Smooth muscle cell (in vitro differentiated cells): ENCODE measurements around the gene SEPTIN10. TPM values are rescaled to one million over a fixed set of nuclear protein-coding genes. Genes with fewer than 3 reads are reported as not detected.

Source experiments
- DNase-seq: peaks from one replicate; lab custom pipeline; 2025; ENCODE audit not compliant: unreplicated experiment; lab: John Stamatoyannopoulos, UW
- H2AFZ ChIP-seq: fragments of 200-600 bp; sonication (generic); 2 replicates; pipeline ENCODE4 v1.6.0; 2016; ENCODE audit warnings: antibody characterized with exemption, low read depth, mild to moderate bottlenecking
- H3F3A ChIP-seq: fragments of 200-600 bp; sonication (generic); 2 replicates; pipeline ENCODE4 v1.6.0; 2017; ENCODE audit warnings: antibody characterized with exemption, low read depth
- H3K27ac ChIP-seq: fragments of 200-600 bp; sonication (generic); 2 replicates; pipeline ENCODE4 v1.5.1; 2016; ENCODE audit warnings: low read depth, mild to moderate bottlenecking
- H3K27me3 ChIP-seq: fragments of 200-600 bp; sonication (generic); 2 replicates; pipeline ENCODE4 v1.6.1; 2016; ENCODE audit warnings: low read depth, mild to moderate bottlenecking
- H3K36me3 ChIP-seq: fragments of 200-600 bp; sonication (generic); 2 replicates; pipeline ENCODE4 v1.5.1; 2016; ENCODE audit warnings: low read depth
- H3K4me1 ChIP-seq: fragments of 200-600 bp; sonication (generic); 2 replicates; pipeline ENCODE4 v1.5.1; 2016; ENCODE audit warnings: low read depth
- H3K4me2 ChIP-seq: fragments of 200-600 bp; sonication (generic); 2 replicates; pipeline ENCODE4 v1.6.0; 2016; ENCODE audit warnings: mild to moderate bottlenecking
- H3K4me3 ChIP-seq: fragments of 200-600 bp; sonication (generic); 2 replicates; pipeline ENCODE4 v1.5.1; 2016; ENCODE audit warnings: mild to moderate bottlenecking
- H3K79me2 ChIP-seq: fragments of 200-600 bp; sonication (generic); 2 replicates; pipeline ENCODE4 v1.6.0; 2016; ENCODE audit warnings: low read depth, mild to moderate bottlenecking
- H3K9ac ChIP-seq: fragments of 200-600 bp; sonication (generic); 2 replicates; pipeline ENCODE4 v1.6.0; 2016; ENCODE audit warnings: low read depth
- H3K9me3 ChIP-seq: fragments of 200-600 bp; sonication (generic); replicated peaks from 2 replicates; pipeline ENCODE4 v1.5.1; 2016; ENCODE audit warnings: low read depth
- H4K20me1 ChIP-seq: fragments of 200-600 bp; sonication (generic); 2 replicates; pipeline ENCODE4 v1.6.0; 2016; ENCODE audit warnings: low read depth
- WGBS: methylation state at CpG from one replicate; pipeline ENCODE4 v1.1.7; 2016; ENCODE audit warnings: low lambda C conversion rate; 5-methylcytosine and 5-hydroxymethylcytosine counted together
- polyA plus RNA-seq: library from polyadenylated mRNA; unstranded; fragments of >200 nt; fragmentation: Nextera tagmentation; extraction: Ambion mirVana; gene quantifications from 2 replicates; pipeline ENCODE4 v1.2.1, GENCODE V29; 2016
- total RNA-seq: library from RNA; depleted of rRNA; stranded (reverse); fragments of >200 nt; gene quantifications from 2 replicates; pipeline ENCODE4 v1.2.3, GENCODE V29; 2014
- TF ChIP-seq, protein P1 (sequence below): fragments of 200-600 bp; sonication (generic); IDR thresholded peaks from 2 replicates; pipeline ENCODE4 v1.5.1; 2017; ENCODE audit warnings: borderline replicate concordance, mild to moderate bottlenecking, antibody characterized with exemption; ENCODE audit not compliant: insufficient read depth, poor library complexity, severe bottlenecking

The SEPTIN10 gene
- total and polyA plus RNA-seq, 2 experiments from 2014 or later, result 39.2 to 92.1 TPM

DNA sequence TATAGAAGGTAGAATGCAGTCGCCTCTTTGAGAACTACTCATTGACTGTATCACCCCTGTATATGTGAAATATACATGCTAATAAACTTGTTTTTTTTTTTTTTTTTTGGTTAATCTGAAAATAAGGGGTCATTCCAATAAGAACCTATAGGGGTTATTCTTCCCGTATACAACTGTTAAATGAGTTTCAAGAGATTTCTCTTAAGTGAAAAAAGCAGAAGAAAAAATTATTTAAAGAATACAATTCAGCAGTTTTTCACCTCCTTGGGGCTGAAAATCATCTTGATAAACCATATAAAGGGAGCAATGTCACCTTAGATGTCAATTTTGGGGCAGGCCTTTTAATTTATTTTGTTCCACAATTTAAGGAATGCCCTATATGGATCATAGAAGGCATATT lies 66.5 kb downstream of the SEPTIN10 start:
- Histone ChIP-seq H4K20me1 (peaks cover 5% of the 10 kb centered on the region), H3K27ac (no peak overlapping the region), H3K4me3 (no peak overlapping the region), H3K79me2 (no peaks in the 10 kb centered on the region), H3K4me2 (no peak overlapping the region), H3K27me3 (no peaks in the 10 kb centered on the region), H2AFZ (no peak overlapping the region), H3K9ac (no peak overlapping the region), H3K36me3 (no peaks in the 10 kb centered on the region), H3F3A (peaks cover 6% of the 10 kb centered on the region), H3K4me1 (no peaks in the 10 kb centered on the region), H3K9me3 (no peaks in the 10 kb centered on the region)
- WGBS, result 93% methylated on average over 2 of the region's 2 CpGs
- DNase-seq, result no peak
- TF ChIP-seq, protein P1, sequence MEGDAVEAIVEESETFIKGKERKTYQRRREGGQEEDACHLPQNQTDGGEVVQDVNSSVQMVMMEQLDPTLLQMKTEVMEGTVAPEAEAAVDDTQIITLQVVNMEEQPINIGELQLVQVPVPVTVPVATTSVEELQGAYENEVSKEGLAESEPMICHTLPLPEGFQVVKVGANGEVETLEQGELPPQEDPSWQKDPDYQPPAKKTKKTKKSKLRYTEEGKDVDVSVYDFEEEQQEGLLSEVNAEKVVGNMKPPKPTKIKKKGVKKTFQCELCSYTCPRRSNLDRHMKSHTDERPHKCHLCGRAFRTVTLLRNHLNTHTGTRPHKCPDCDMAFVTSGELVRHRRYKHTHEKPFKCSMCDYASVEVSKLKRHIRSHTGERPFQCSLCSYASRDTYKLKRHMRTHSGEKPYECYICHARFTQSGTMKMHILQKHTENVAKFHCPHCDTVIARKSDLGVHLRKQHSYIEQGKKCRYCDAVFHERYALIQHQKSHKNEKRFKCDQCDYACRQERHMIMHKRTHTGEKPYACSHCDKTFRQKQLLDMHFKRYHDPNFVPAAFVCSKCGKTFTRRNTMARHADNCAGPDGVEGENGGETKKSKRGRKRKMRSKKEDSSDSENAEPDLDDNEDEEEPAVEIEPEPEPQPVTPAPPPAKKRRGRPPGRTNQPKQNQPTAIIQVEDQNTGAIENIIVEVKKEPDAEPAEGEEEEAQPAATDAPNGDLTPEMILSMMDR, result peak; percentile 2

DNA sequence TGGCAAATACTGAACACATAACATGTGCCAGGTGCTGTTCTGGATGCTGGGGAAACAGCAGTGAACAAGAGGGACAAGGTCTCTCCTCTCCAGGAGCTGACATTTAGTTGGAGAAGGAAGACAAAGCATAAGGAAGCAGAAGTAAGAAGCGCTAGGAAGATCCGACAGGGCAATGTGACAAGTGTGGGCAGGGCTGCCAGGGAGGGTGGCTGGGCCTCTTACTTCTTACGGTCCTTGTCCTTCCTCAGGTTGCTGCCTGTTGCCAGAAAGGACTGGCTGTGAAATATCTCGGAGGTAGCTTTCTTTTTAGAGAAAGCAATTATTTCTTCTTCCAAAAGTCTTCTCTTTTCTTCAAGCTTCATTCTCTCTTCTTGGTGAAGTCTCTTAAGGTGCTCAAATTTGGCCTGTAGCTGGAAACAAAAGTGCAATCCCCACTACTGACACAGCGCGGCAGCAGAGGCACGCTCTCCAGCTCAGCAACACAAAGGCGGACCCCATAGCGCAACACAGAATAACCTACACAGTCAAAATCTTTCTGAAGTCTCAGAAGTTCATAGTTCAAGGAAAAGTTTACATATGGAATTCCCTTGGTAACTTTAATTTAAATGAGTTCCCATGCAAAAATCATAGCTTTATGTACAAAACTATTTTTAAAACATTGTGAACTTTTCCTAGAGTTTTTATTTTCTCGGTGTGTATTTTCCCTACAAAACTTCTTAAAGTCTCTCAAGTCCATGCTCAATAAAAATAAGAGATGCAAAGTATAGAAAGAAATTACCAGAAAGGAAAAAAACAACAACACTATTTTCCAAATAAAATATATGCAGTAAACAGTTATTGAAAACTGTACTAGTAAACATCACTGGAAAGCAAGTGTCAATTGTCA lies 67.7 kb downstream of the SEPTIN10 start:
- H3F3A ChIP-seq, result peaks cover 6% of the 10 kb centered on the region
- peaks cover 5% of the 10 kb centered on the region for H4K20me1 ChIP-seq
- H3K9ac ChIP-seq, result no peak overlapping the region
- H2AFZ ChIP-seq, result no peak overlapping the region
- H3K27me3 ChIP-seq, result no peaks in the 10 kb centered on the region
- TF ChIP-seq, protein P1, result peak; percentile 89
- no peak overlapping the region for H3K4me2 ChIP-seq
- H3K27ac ChIP-seq, result no peak overlapping the region
- H3K4me3 ChIP-seq, result no peak overlapping the region
- DNase-seq, result peak; percentile 9
- no peaks in the 10 kb centered on the region for H3K79me2 ChIP-seq
- H3K36me3 ChIP-seq, result no peaks in the 10 kb centered on the region
- 43% methylated on average over 10 of the region's 10 CpGs for WGBS
- no peaks in the 10 kb centered on the region for H3K9me3 ChIP-seq
- H3K4me1 ChIP-seq, result no peaks in the 10 kb centered on the region

DNA sequence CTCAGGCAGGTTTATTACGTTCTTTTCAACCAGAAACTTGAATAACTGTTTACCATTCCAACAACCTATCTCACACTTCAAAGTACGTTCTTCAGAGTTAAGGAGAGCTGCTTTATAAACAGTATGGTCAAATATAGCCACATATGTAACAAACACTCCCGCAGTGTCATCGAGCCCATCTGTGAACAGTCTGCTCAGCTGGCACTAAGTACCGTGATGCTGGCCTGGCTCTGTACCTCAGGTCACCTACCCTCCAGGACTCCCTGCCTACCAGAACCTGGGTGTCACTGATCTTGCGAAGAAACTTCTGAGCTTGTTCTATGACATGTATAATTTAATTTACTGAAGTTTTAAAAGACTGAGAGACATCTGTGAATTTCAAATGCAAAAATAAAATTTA lies 71.4 kb downstream of the SEPTIN10 start:
- Histone ChIP-seq H3K79me2 (no peaks in the 10 kb centered on the region), H2AFZ (no peak overlapping the region), H3K9ac (no peak overlapping the region), H3K9me3 (no peaks in the 10 kb centered on the region), H3K4me3 (no peak overlapping the region), H3K36me3 (no peaks in the 10 kb centered on the region), H4K20me1 (peaks cover 5% of the 10 kb centered on the region), H3K27me3 (no peaks in the 10 kb centered on the region), H3K27ac (no peak overlapping the region), H3F3A (no peaks in the 10 kb centered on the region), H3K4me1 (no peaks in the 10 kb centered on the region), H3K4me2 (no peak overlapping the region)
- WGBS, result 60% methylated on average over 6 of the region's 6 CpGs
- TF ChIP-seq, protein P1, result no peak
- no peak for DNase-seq
